ENCODE results near the gene SFRP2.

- no peak for TF ChIP-seq POLR2AphosphoS5 (IDR thresholded peaks at IDR 0.05)
- TF ChIP-seq CTCF (IDR thresholded peaks at IDR 0.05) = no peak
- TF ChIP-seq POLR2A (IDR thresholded peaks at IDR 0.05) = no peak
- TF ChIP-seq EP300 (IDR thresholded peaks at IDR 0.05) = no peak
Measured at GRCh38 chr4:153778383-153778782, 10.5 kb downstream of the SFRP2 start.

Data from stomach (tissue), 4 donors.